H1 (cell line): ENCODE results near the gene EGR1. TPM values are rescaled to one million over a fixed set of nuclear protein-coding genes. Genes with fewer than 3 reads are reported as not detected.

Source experiments
- CTCF ChIA-PET: fragments of 300-600 bp; sonication (Branson Sonifier 250); formaldehyde crosslinking; loops from one replicate; lab custom pipeline; 2021; ENCODE audit not compliant: partially characterized antibody; lab: Charles Lee
- POLR2A ChIA-PET: fragments of 300-600 bp; sonication (Branson Sonifier 250); formaldehyde crosslinking; loops from one replicate; lab custom pipeline; 2021; ENCODE audit warnings: inconsistent platforms; ENCODE audit not compliant: partially characterized antibody; lab: Charles Lee
- DNase-seq, 2 experiments: peaks; one replicate each; pipeline versions ENCODE4 v3.0.0 to v3.0.0-alpha.2; 2010 to 2022; ENCODE audit warnings: low spot score in 2 of 2, low read depth in 1 of 2, mixed read lengths in 1 of 2
- FAIRE-seq: peaks from 2 replicates; lab custom pipeline; 2011; peaks lifted over from hg19 to GRCh38; lab: Jason Lieb, UNC
- H2AFZ ChIP-seq: 2 replicates; pipeline ENCODE4 v1.8.1; 2012; ENCODE audit warnings: low read length, inconsistent platforms
- H2AK5ac ChIP-seq: 2 replicates; pipeline ENCODE4 v1.6.1; 2013; ENCODE audit warnings: low read depth, low read length
- H2BK120ac ChIP-seq: replicated peaks from 2 replicates; pipeline ENCODE3; 2013; ENCODE audit warnings: low read depth, low read length, inconsistent platforms
- H2BK12ac ChIP-seq: 2 replicates; pipeline ENCODE4 v1.6.1; 2013; ENCODE audit warnings: low read depth, low read length
- H2BK15ac ChIP-seq: 2 replicates; pipeline ENCODE4 v1.6.1; 2013; ENCODE audit warnings: low read length
- H2BK20ac ChIP-seq: 2 replicates; pipeline ENCODE4 v1.6.1; 2013; ENCODE audit warnings: low read length
- H2BK5ac ChIP-seq: 2 replicates; pipeline ENCODE4 v1.6.1; 2013; ENCODE audit warnings: low read depth, low read length
- H3K14ac ChIP-seq: 2 replicates; pipeline ENCODE4 v1.6.1; 2013; ENCODE audit warnings: inconsistent platforms; ENCODE audit not compliant: insufficient read length
- H3K18ac ChIP-seq: 2 replicates; pipeline ENCODE4 v1.6.1; 2013; ENCODE audit warnings: low read length; ENCODE audit errors: extremely low read depth
- H3K23ac ChIP-seq: 2 replicates; pipeline ENCODE4 v1.6.1; 2013; ENCODE audit warnings: inconsistent platforms; ENCODE audit not compliant: insufficient read length
- H3K23me2 ChIP-seq: 2 replicates; pipeline ENCODE4 v1.6.1; 2013; ENCODE audit warnings: low read depth, low read length
- H3K27ac ChIP-seq: 2 replicates; pipeline ENCODE4 v1.6.1; 2011; ENCODE audit warnings: low read depth, low read length, inconsistent platforms
- H3K27me3 ChIP-seq, 4 experiments: replicated peaks in 1 of 4; 1 replicate in 1 of 4; 2 replicates in 3 of 4; pipeline versions ENCODE4 v1.6.1 to v1.8.1; 2011 to 2013; ENCODE audit warnings: low read length in 3 of 4, mild to moderate bottlenecking in 3 of 4, inconsistent platforms in 2 of 4, mixed read lengths in 2 of 4, moderate library complexity in 1 of 4; ENCODE audit not compliant: control insufficient read depth in 3 of 4, insufficient read depth in 3 of 4; ENCODE audit errors: extremely low read depth in 1 of 4
- H3K36me3 ChIP-seq, 4 experiments: 2 replicates each; pipeline versions ENCODE4 v1.6.1 to v1.8.1; 2011 to 2013; ENCODE audit warnings: mild to moderate bottlenecking in 4 of 4, low read length in 3 of 4, moderate library complexity in 2 of 4, control low read depth in 1 of 4, inconsistent platforms in 1 of 4; ENCODE audit not compliant: insufficient read depth in 4 of 4, control insufficient read depth in 2 of 4
- H3K4ac ChIP-seq: replicated peaks from 2 replicates; pipeline ENCODE3; 2013; ENCODE audit warnings: low read length, low read depth, mixed read lengths, inconsistent platforms; ENCODE audit not compliant: insufficient read length
- H3K4me1 ChIP-seq, 4 experiments: replicated peaks in 1 of 4; 1 replicate in 1 of 4; 2 replicates in 3 of 4; pipeline versions ENCODE4 v1.6.1 to v1.8.1; 2011 to 2013; ENCODE audit warnings: low read length in 3 of 4, inconsistent platforms in 2 of 4, mixed read lengths in 1 of 4; ENCODE audit not compliant: insufficient read depth in 4 of 4, control insufficient read depth in 3 of 4
- H3K4me2 ChIP-seq, 2 experiments: 2 replicates each; pipeline versions ENCODE4 v1.6.1 to v1.8.1; 2011 to 2013; ENCODE audit warnings: low read depth in 2 of 2, low read length in 2 of 2, control low read depth in 1 of 2, inconsistent platforms in 1 of 2, mild to moderate bottlenecking in 1 of 2; ENCODE audit not compliant: insufficient read depth in 1 of 2
- H3K4me3 ChIP-seq, 4 experiments: fragments of 200-600, 300-600 bp in 1 of 4; sonication (generic), shearing (Covaris generic), sonication (Bioruptor Twin) in 1 of 4; 2 replicates each; pipeline versions ENCODE4 v1.5.1 to v1.8.1; 2011 to 2016; ENCODE audit warnings: low read length in 4 of 4, low read depth in 3 of 4, control low read depth in 2 of 4, inconsistent platforms in 2 of 4, mild to moderate bottlenecking in 2 of 4, mixed read lengths in 1 of 4, moderate library complexity in 1 of 4; ENCODE audit not compliant: insufficient read depth in 2 of 4; ENCODE audit errors: extremely low read depth in 1 of 4
- H3K56ac ChIP-seq: replicated peaks from 2 replicates; pipeline ENCODE3; 2013; ENCODE audit warnings: low read depth, mild to moderate bottlenecking, mixed read lengths, low read length, inconsistent platforms; ENCODE audit not compliant: insufficient read length
- H3K79me1 ChIP-seq: 2 replicates; pipeline ENCODE4 v1.6.1; 2013; ENCODE audit warnings: low read depth, low read length, control low read depth
- H3K79me2 ChIP-seq, 2 experiments: 2 replicates each; pipeline versions ENCODE4 v1.6.1 to v1.8.1; 2012 to 2013; ENCODE audit warnings: low read length in 2 of 2, mild to moderate bottlenecking in 2 of 2, inconsistent platforms in 1 of 2; ENCODE audit not compliant: insufficient read depth in 2 of 2, control insufficient read depth in 1 of 2
- H3K9ac ChIP-seq, 4 experiments: replicated peaks in 1 of 4; 1 replicate in 1 of 4; 2 replicates in 3 of 4; pipeline versions ENCODE4 v1.6.1 to v1.8.1; 2011 to 2013; ENCODE audit warnings: low read depth in 3 of 4, low read length in 3 of 4, control low read depth in 2 of 4, mild to moderate bottlenecking in 2 of 4, moderate library complexity in 2 of 4, inconsistent platforms in 1 of 4; ENCODE audit errors: extremely low read depth in 1 of 4
- H3K9me3 ChIP-seq, 2 experiments: 2 replicates each; pipeline versions ENCODE4 v1.6.1 to v1.8.1; 2012 to 2013; ENCODE audit warnings: mild to moderate bottlenecking in 2 of 2, moderate library complexity in 2 of 2, control low read depth in 1 of 2, inconsistent platforms in 1 of 2, low read depth in 1 of 2, low read length in 1 of 2, mixed read lengths in 1 of 2; ENCODE audit not compliant: insufficient read depth in 2 of 2
- H4K20me1 ChIP-seq, 2 experiments: replicated peaks in 1 of 2; 2 replicates each; pipeline versions ENCODE3 to v1.8.1; 2011 to 2013; ENCODE audit warnings: inconsistent platforms in 2 of 2, low read length in 2 of 2, mild to moderate bottlenecking in 1 of 2; ENCODE audit not compliant: insufficient read depth in 2 of 2, control insufficient read depth in 1 of 2
- H4K5ac ChIP-seq: 2 replicates; pipeline ENCODE4 v1.6.1; 2013; ENCODE audit warnings: low read length, low read depth, mixed read lengths, inconsistent platforms; ENCODE audit not compliant: insufficient read length
- H4K8ac ChIP-seq: 2 replicates; pipeline ENCODE4 v1.8.0; 2013; ENCODE audit warnings: mild to moderate bottlenecking, moderate library complexity, low read length, inconsistent platforms; ENCODE audit not compliant: insufficient read depth; ENCODE audit errors: extremely low read depth
- H4K91ac ChIP-seq: replicated peaks from 2 replicates; pipeline ENCODE3; 2013; ENCODE audit warnings: low read length, mixed read lengths, inconsistent platforms; ENCODE audit not compliant: insufficient read length
- BCL11A ChIP-seq, 2 experiments: IDR thresholded peaks; one replicate each; pipeline ENCODE4 v1.6.1; 2011; ENCODE audit warnings: low read depth in 2 of 2, low read length in 2 of 2, mild to moderate bottlenecking in 2 of 2
- CBX5 ChIP-seq: fragments of 300-800, 300-1000 bp; sonication (generic); IDR thresholded peaks from 2 replicates; pipeline ENCODE4 v1.7.1; 2016; ENCODE audit warnings: antibody characterized with exemption, low read length, low read depth
- CTBP2 ChIP-seq: IDR thresholded peaks from 2 replicates; pipeline ENCODE4 v1.7.0; 2011; ENCODE audit warnings: borderline replicate concordance, mild to moderate bottlenecking, moderate library complexity, mixed read lengths, low read length; ENCODE audit not compliant: insufficient read depth, insufficient read length
- GABPA ChIP-seq: IDR thresholded peaks from 2 replicates; pipeline ENCODE4 v1.6.1; 2011; ENCODE audit warnings: mild to moderate bottlenecking, low read length, moderate library complexity, borderline replicate concordance; ENCODE audit not compliant: insufficient read depth
- GTF2F1 ChIP-seq: IDR thresholded peaks from 2 replicates; pipeline ENCODE4 v1.6.1; 2012; ENCODE audit warnings: low read depth, low read length, improper control_type of control experiment, borderline replicate concordance
- PHF8 ChIP-seq: fragments of 200-600 bp; sonication (generic); conservative IDR thresholded peaks from 2 replicates; pipeline ENCODE4 v1.7.1; 2012; ENCODE audit warnings: low read depth, mild to moderate bottlenecking, inconsistent platforms, low read length, moderate library complexity
- POLR2A ChIP-seq, 2 experiments: IDR thresholded peaks; 1 replicate in 1 of 2; 2 replicates in 1 of 2; pipeline ENCODE4 v1.6.1; 2011; ENCODE audit warnings: low read depth in 2 of 2, low read length in 2 of 2, mild to moderate bottlenecking in 2 of 2; ENCODE audit errors: control extremely low read depth in 1 of 2
- POLR2AphosphoS5 ChIP-seq: IDR thresholded peaks from 2 replicates; pipeline ENCODE4 v1.6.1; 2011; ENCODE audit warnings: low read depth, low read length
- TAF7 ChIP-seq: optimal IDR thresholded peaks from 2 replicates; pipeline ENCODE3; 2011; ENCODE audit warnings: low read depth, mild to moderate bottlenecking, inconsistent platforms, low read length, moderate library complexity, borderline replicate concordance
- WGBS, 2 experiments: shearing (Covaris generic) in 1 of 2; methylation state at CpG; one replicate each; pipeline versions ENCODE4 v1.1.6 to v1.1.7; 2013 to 2015; ENCODE audit warnings: low lambda C conversion rate in 2 of 2, mixed read lengths in 2 of 2, inconsistent platforms in 1 of 2, low coverage in 1 of 2, missing lambda C conversion rate in 1 of 2; ENCODE audit not compliant: insufficient replicate concordance in 2 of 2, insufficient coverage in 1 of 2, insufficient read length in 1 of 2; ENCODE audit errors: extremely low coverage in 1 of 2, missing lambda C conversion rate in 1 of 2; 5-methylcytosine and 5-hydroxymethylcytosine counted together
- polyA plus RNA-seq, 7 experiments: library from polyadenylated mRNA; depleted of rRNA in 3 of 7; stranded (reverse) in 5 of 7; unstranded in 2 of 7; fragments of >200 nt in 5 of 7; fragments of 200-250 nt in 2 of 7; gene quantifications; 1 replicate in 5 of 7; 2 replicates in 1 of 7; 4 replicates in 1 of 7; pipeline versions ENCODE4 v1.2.1 to v1.2.3, GENCODE V29; 2011 to 2013; ENCODE audit warnings: missing spikeins in 2 of 7, mixed read lengths in 2 of 7
- total RNA-seq: library from RNA; stranded (reverse); fragmentation: NEBNext Ultra II Directional; extraction: Animal tissue kit (Norgen Biotek cat#: 25700); gene quantifications from 2 replicates; pipeline ENCODE4 v1.2.1, GENCODE V29; 2021

The EGR1 gene
- total and polyA plus RNA-seq, 2 of the 8 experiments (the other 6 are each of a cell fraction or from before 2014, with no cell fraction given) = 16.2 to 35.5 TPM

- Histone ChIP-seq H3K4ac (peak overlapping the region; percentile 57), H4K5ac (peak overlapping the region; percentile 51), H3K4me1 (peaks cover 0 to 11% (median 7%) of the 10 kb centered on the region in 4 experiments; a peak in 6 of 7 replicates), H3K27me3 (peaks cover 0 to 15% (median 13%) of the 10 kb centered on the region in 4 experiments; a peak in 5 of 7 replicates), H2BK5ac (peak overlapping the region; percentile 90; the same call in 1 of the 2 replicates), H3K9me3 (no peaks in the 10 kb centered on the region), H3K27ac (peak overlapping the region; percentile 90; the same call in 1 of the 2 replicates), H2BK120ac (no peak overlapping the region), H2BK12ac (no peak overlapping the region), H2AK5ac (no peak overlapping the region), H4K20me1 (peaks cover 11 to 16% of the 10 kb centered on the region in 2 experiments), H3K4me3 (peak overlapping the region; percentile 81 to 90 (median 88)), H2BK20ac (no peak overlapping the region), H4K91ac (peak overlapping the region; percentile 85), H3K79me1 (no peaks in the 10 kb centered on the region; the same call in 1 of the 2 replicates), H3K9ac (peak overlapping the region; percentile 52 to 81 (median 73)), H3K4me2 (peak overlapping the region; percentile 61 to 97), H3K56ac (peak overlapping the region; percentile 79), H3K23me2 (peaks cover 19% of the 10 kb centered on the region), H4K8ac (peak overlapping the region; percentile 90), H3K14ac (no peak overlapping the region), H3K18ac (peak overlapping the region; percentile 38; the same call in 1 of the 2 replicates), H3K23ac (no peak overlapping the region), H3K36me3 (peaks cover 0 to 18% (median 4%) of the 10 kb centered on the region in 4 experiments; a peak in 5 of 8 replicates), H2AFZ (no peak overlapping the region), H2BK15ac (peak overlapping the region; percentile 83; the same call in 1 of the 2 replicates), H3K79me2 (peaks cover 0 to 4% of the 10 kb centered on the region in 2 experiments; a peak in 1 of 4 replicates)
- DNase-seq (peak in 1 of 2 experiments; percentile 98), FAIRE-seq (no peak)
- WGBS, 2 experiments = 2% methylated on average over 33 of the region's 34 CpGs; no CpG with 5 or more reads in 1 of the 2 experiments
- CTCF ChIA-PET = interaction anchor here (0.8 to 24.9 kb wide), 14 partner anchors 10 to 112 kb away, joined by 3 to 532 read pairs (median 4); partner anchors contain the start of gene ETF1
- POLR2A ChIA-PET = interaction anchor here (0.6 to 15.1 kb wide), 17 partner anchors 8 to 285 kb away, joined by 3 to 294 read pairs (median 14); partner anchors contain the start of genes CDC23, ETF1, FAM53C and HSPA9
- no peak for TF ChIP-seq CBX5
- TF ChIP-seq POLR2AphosphoS5 = 0 out of 2 replicates have a peak, but pooled peaks have one; percentile 51
- TF ChIP-seq TAF7 = peak; percentile 46
- no peak; a peak in 1 of 3 replicates for TF ChIP-seq POLR2A (IDR thresholded peaks at IDR 0.05; ENCODE audit: control extremely low read depth in 1 of 2, low read depth in 2 of 2, low read length in 2 of 2)
- no peak for TF ChIP-seq BCL11A (IDR thresholded peaks at IDR 0.05; ENCODE audit: low read depth in 2 of 2, low read length in 2 of 2)
- peak; percentile 33; the same call in 1 of the 2 replicates for TF ChIP-seq GABPA
- TF ChIP-seq PHF8 = 0 out of 2 replicates have a peak, but pooled peaks have one; percentile 47
- peak; percentile 40 for TF ChIP-seq CTBP2
- TF ChIP-seq GTF2F1 = peak; percentile 40; the same call in 1 of the 2 replicates
Measured at GRCh38 chr5:138464008-138464387, 1.3 kb upstream of the EGR1 start.
